VCaP (cell line): ENCODE measurements around the gene NEBL.

Experiments used
- H3K27ac ChIP-seq: fragments of 450-650 bp; 2 replicates; pipeline ENCODE4 v1.5.1; 2017
- TF ChIP-seq, protein P1 (sequence below): fragments of 450-650 bp; conservative IDR thresholded peaks from 2 replicates; pipeline ENCODE4 v1.5.1; 2017; ENCODE audit warnings: mild to moderate bottlenecking, moderate library complexity

NEBL gene

GRCh38 chr10:20778008-20778757 is 118.9 kb downstream of the NEBL start:
- H3K27ac ChIP-seq = no peak overlapping the region
- TF ChIP-seq, protein P1, sequence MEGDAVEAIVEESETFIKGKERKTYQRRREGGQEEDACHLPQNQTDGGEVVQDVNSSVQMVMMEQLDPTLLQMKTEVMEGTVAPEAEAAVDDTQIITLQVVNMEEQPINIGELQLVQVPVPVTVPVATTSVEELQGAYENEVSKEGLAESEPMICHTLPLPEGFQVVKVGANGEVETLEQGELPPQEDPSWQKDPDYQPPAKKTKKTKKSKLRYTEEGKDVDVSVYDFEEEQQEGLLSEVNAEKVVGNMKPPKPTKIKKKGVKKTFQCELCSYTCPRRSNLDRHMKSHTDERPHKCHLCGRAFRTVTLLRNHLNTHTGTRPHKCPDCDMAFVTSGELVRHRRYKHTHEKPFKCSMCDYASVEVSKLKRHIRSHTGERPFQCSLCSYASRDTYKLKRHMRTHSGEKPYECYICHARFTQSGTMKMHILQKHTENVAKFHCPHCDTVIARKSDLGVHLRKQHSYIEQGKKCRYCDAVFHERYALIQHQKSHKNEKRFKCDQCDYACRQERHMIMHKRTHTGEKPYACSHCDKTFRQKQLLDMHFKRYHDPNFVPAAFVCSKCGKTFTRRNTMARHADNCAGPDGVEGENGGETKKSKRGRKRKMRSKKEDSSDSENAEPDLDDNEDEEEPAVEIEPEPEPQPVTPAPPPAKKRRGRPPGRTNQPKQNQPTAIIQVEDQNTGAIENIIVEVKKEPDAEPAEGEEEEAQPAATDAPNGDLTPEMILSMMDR = no peak

GRCh38 chr10:20776384-20777118 is 120.6 kb downstream of the NEBL start:
- TF ChIP-seq, protein P1 = no peak
- H3K27ac ChIP-seq = no peak overlapping the region

DNA sequence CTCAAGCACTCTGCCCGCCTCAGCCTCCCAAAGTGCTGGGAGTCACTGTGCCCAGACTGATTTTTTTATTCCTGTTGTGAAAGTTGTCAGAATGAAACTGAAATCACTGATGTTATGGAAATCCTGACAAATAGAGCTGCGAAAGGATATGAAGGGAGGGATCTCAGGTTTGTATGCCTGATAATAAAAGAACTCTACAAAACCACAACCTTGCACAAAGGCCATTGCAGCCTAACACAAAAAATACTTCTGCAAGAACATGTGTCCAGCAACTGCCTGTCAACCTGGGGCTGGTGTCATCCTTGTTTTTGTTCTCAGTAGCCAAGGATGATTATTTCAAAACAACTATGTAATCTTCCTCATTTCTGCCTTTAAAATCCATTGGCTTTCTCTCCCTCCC is 126.1 kb downstream of the NEBL start:
- TF ChIP-seq, protein P1 = no peak
- no peak overlapping the region for H3K27ac ChIP-seq

- TF ChIP-seq, protein P1 = no peak
These were observed 127.6 kb downstream of the NEBL start for GRCh38 chr10:20769481-20769880.

DNA sequence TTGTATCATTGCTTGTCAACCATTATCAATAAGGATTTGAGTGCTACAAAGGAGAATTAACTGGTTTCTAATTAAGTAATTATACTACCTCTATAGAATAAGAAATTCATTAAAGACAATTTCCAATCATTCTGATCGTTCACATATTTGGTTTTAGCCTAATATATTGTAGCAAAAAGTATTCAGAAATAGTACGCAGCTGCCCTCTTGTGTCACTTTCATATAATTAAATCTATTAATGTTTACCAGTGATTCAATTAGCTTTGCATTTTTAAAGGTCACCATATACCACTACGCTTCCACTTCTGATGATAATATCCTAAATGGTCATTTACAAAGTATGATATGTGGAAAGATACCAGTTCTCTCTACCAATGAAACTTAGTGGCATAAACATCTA is 128.3 kb downstream of the NEBL start:
- no peak overlapping the region for H3K27ac ChIP-seq
- TF ChIP-seq, protein P1 = peak; percentile 77

More at GRCh38 chr10:20769481-20769880, 127.6 kb downstream of the NEBL start:
- no peak overlapping the region for H3K27ac ChIP-seq

- H3K27ac ChIP-seq = no peak overlapping the region
- TF ChIP-seq, protein P1 = no peak
These were observed 130.1 kb downstream of the NEBL start for GRCh38 chr10:20767028-20767427.

GRCh38 chr10:20765066-20765465 is 132.0 kb downstream of the NEBL start:
- TF ChIP-seq, protein P1 = no peak
- H3K27ac ChIP-seq = no peak overlapping the region
